Fibroblast of lung (primary cell): ENCODE measurements around the gene SON. TPM values are rescaled to one million over a fixed set of nuclear protein-coding genes. Genes with fewer than 3 reads are reported as not detected.

Experiments used
- DNase-seq, 2 donors: peaks; one replicate each; pipeline versions ENCODE4 v3.0.0 to v3.0.0-alpha.2; 2010; ENCODE audit warnings: low read depth in 2 of 2
- H2AFZ ChIP-seq: 2 replicates; pipeline ENCODE4 v1.5.1; 2012; ENCODE audit warnings: low read length, control low read depth, inconsistent platforms
- H3K27ac ChIP-seq: 2 replicates; pipeline ENCODE4 v1.5.1; 2011; ENCODE audit warnings: low read length, control low read depth; ENCODE audit not compliant: insufficient read depth
- H3K27me3 ChIP-seq: 2 replicates; pipeline ENCODE4 v1.5.1; 2011; ENCODE audit warnings: mild to moderate bottlenecking, low read length; ENCODE audit not compliant: control insufficient read depth, insufficient read depth
- H3K36me3 ChIP-seq: 2 replicates; pipeline ENCODE4 v1.5.1; 2011; ENCODE audit warnings: low read length; ENCODE audit not compliant: control insufficient read depth, insufficient read depth
- H3K4me1 ChIP-seq: 2 replicates; pipeline ENCODE4 v1.5.1; 2011; ENCODE audit warnings: low read length; ENCODE audit not compliant: control insufficient read depth, insufficient read depth; ENCODE audit errors: extremely low read depth
- H3K4me2 ChIP-seq: 2 replicates; pipeline ENCODE4 v1.5.1; 2011; ENCODE audit warnings: low read length, control low read depth; ENCODE audit not compliant: insufficient read depth; ENCODE audit errors: extremely low read depth
- H3K4me3 ChIP-seq, 4 experiments: fragments of 200-600 bp in 1 of 4; sonication (generic) in 1 of 4; replicated peaks in 1 of 4; 2 replicates each; pipeline ENCODE4 v1.5.1; 2011 to 2016; ENCODE audit warnings: low read length in 4 of 4, low read depth in 3 of 4, mild to moderate bottlenecking in 3 of 4, control low read depth in 2 of 4, inconsistent platforms in 1 of 4, mixed read lengths in 1 of 4; ENCODE audit not compliant: insufficient read depth in 1 of 4; ENCODE audit errors: control extremely low read depth in 1 of 4
- H3K79me2 ChIP-seq: 2 replicates; pipeline ENCODE4 v1.5.1; 2012; ENCODE audit warnings: mild to moderate bottlenecking, low read length, inconsistent platforms; ENCODE audit not compliant: control insufficient read depth, insufficient read depth
- H3K9ac ChIP-seq: 2 replicates; pipeline ENCODE4 v1.5.1; 2011; ENCODE audit warnings: mild to moderate bottlenecking, low read length, control low read depth; ENCODE audit not compliant: insufficient read depth
- H3K9me3 ChIP-seq: 2 replicates; pipeline ENCODE4 v1.5.1; 2012; ENCODE audit warnings: low read depth, low read length; ENCODE audit not compliant: control insufficient read depth, insufficient read depth
- H4K20me1 ChIP-seq: 2 replicates; pipeline ENCODE4 v1.5.1; 2011; ENCODE audit warnings: low read length; ENCODE audit not compliant: control insufficient read depth, insufficient read depth; ENCODE audit errors: extremely low read depth
- EZH2 ChIP-seq: IDR thresholded peaks from 2 replicates; pipeline ENCODE4 v1.5.1; 2012; ENCODE audit warnings: low read length, control low read depth, mild to moderate bottlenecking; ENCODE audit errors: missing control alignments
- polyA plus RNA-seq, 2 donors: library from polyadenylated mRNA; depleted of rRNA in 1 of 2; stranded (reverse) in 1 of 2; unstranded in 1 of 2; fragments of >200 nt; gene quantifications; 2 replicates each; pipeline ENCODE4 v1.2.1, GENCODE V29; 2011 to 2012; ENCODE audit warnings: missing spikeins in 1 of 2
- total RNA-seq: library from RNA; depleted of rRNA; stranded (reverse); fragments of >200 nt; gene quantifications from 2 replicates; pipeline ENCODE4 v1.2.1, GENCODE V29; 2014
- TF ChIP-seq, protein P1 (sequence below), 2 donors: IDR thresholded peaks in 1 of 2; conservative IDR thresholded peaks in 1 of 2; 1 replicate in 1 of 2; 2 replicates in 1 of 2; pipeline ENCODE4 v1.5.1; 2011 to 2012; ENCODE audit warnings: low read length in 2 of 2, control low read depth in 1 of 2, inconsistent platforms in 1 of 2, low read depth in 1 of 2, mild to moderate bottlenecking in 1 of 2

SON gene
- total and polyA plus RNA-seq, 2 donors (not counting 1 experiment from before 2014, with no cell fraction given): 85.0 to 131 TPM

- Histone ChIP-seq H3K9me3 (no peaks in the 10 kb centered on the region), H3K4me2 (no peak overlapping the region), H2AFZ (no peak overlapping the region), H3K9ac (no peak overlapping the region), H3K36me3 (peaks cover 3% of the 10 kb centered on the region), H3K4me3 (no peak overlapping the region), H3K79me2 (no peaks in the 10 kb centered on the region), H3K27ac (no peak overlapping the region), H3K4me1 (no peaks in the 10 kb centered on the region), H4K20me1 (no peaks in the 10 kb centered on the region), H3K27me3 (no peaks in the 10 kb centered on the region)
- no peak for DNase-seq
- TF ChIP-seq EZH2: no peak
- TF ChIP-seq, protein P1, sequence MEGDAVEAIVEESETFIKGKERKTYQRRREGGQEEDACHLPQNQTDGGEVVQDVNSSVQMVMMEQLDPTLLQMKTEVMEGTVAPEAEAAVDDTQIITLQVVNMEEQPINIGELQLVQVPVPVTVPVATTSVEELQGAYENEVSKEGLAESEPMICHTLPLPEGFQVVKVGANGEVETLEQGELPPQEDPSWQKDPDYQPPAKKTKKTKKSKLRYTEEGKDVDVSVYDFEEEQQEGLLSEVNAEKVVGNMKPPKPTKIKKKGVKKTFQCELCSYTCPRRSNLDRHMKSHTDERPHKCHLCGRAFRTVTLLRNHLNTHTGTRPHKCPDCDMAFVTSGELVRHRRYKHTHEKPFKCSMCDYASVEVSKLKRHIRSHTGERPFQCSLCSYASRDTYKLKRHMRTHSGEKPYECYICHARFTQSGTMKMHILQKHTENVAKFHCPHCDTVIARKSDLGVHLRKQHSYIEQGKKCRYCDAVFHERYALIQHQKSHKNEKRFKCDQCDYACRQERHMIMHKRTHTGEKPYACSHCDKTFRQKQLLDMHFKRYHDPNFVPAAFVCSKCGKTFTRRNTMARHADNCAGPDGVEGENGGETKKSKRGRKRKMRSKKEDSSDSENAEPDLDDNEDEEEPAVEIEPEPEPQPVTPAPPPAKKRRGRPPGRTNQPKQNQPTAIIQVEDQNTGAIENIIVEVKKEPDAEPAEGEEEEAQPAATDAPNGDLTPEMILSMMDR (conservative IDR thresholded peaks at IDR 0.05 in 1 of 2, IDR thresholded peaks at IDR 0.05 in 1 of 2; ENCODE audit: low read depth in 1 of 2, low read length in 2 of 2): no peak
These were observed 19.9 kb upstream of the SON start for GRCh38 chr21:33522953-33523349.

- no peaks in the 10 kb centered on the region for H3K4me1 ChIP-seq
- H3K79me2 ChIP-seq: no peaks in the 10 kb centered on the region
- TF ChIP-seq EZH2: no peak
- TF ChIP-seq, protein P1 (conservative IDR thresholded peaks at IDR 0.05 in 1 of 2, IDR thresholded peaks at IDR 0.05 in 1 of 2; ENCODE audit: low read depth in 1 of 2, low read length in 2 of 2): no peak
- no peaks in the 10 kb centered on the region for H3K27me3 ChIP-seq
- no peak overlapping the region for H3K9ac ChIP-seq
- no peak overlapping the region for H3K4me3 ChIP-seq
- H2AFZ ChIP-seq: no peak overlapping the region
- H3K36me3 ChIP-seq: peaks cover 7% of the 10 kb centered on the region
- no peak for DNase-seq
- no peaks in the 10 kb centered on the region for H4K20me1 ChIP-seq
- no peaks in the 10 kb centered on the region for H3K9me3 ChIP-seq
- H3K27ac ChIP-seq: no peak overlapping the region
- no peak overlapping the region for H3K4me2 ChIP-seq
These were observed 11.8 kb upstream of the SON start for GRCh38 chr21:33531007-33531406.

- no peak for TF ChIP-seq EZH2
- TF ChIP-seq, protein P1 (conservative IDR thresholded peaks at IDR 0.05 in 1 of 2, IDR thresholded peaks at IDR 0.05 in 1 of 2; ENCODE audit: low read depth in 1 of 2, low read length in 2 of 2): no peak
- no peak for DNase-seq
- Histone ChIP-seq H3K27me3 (no peaks in the 10 kb centered on the region), H3K9me3 (no peaks in the 10 kb centered on the region), H3K4me1 (peaks cover 7% of the 10 kb centered on the region), H3K9ac (no peak overlapping the region), H3K36me3 (peaks cover 6% of the 10 kb centered on the region), H4K20me1 (no peaks in the 10 kb centered on the region), H3K4me3 (no peak overlapping the region), H3K4me2 (no peak overlapping the region), H2AFZ (no peak overlapping the region), H3K79me2 (peaks cover 32% of the 10 kb centered on the region), H3K27ac (no peak overlapping the region)
These were observed 5.6 kb upstream of the SON start for GRCh38 chr21:33537212-33537611.
